ENCODE data around the gene TIAM1. TPM values are rescaled to one million over a fixed set of nuclear protein-coding genes. Genes with fewer than 3 reads are reported as not detected.

Gene TIAM1
- total RNA-seq, 4 donors from 2014 or later = 51.0 to 105 (median 85.6) TPM

DNA sequence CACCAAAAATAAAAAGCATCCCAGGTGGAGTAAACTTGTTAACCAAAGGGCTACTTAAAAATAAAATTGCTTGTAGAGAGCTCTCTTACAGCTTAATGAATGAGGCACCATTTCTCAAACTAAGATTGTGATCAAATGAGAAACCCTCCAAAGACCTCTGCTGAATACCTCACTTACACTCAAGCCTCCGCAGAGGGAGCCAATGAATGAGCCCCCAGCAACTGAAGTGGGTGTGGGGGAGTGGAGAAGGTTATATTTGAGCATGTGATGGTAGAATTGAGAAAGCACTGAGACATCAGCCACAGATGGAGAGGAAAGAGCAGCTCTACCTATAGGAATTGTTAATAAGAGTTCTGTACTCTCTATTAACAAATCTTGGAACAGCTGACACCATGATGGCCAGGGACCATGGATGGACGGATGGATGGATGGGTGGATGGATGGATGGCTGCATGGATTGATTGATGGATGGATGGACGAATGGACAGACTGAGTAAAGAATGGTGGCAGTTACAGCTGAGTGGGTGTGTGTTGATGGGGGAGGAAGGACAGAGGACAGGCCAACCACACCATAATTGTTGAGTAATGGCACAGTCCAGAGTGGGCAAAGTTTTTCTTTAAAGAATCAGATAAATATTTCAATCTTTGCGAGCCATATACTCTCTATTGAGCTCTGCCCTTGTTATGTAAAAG lies 20.3 kb upstream of the TIAM1 start:
- Histone ChIP-seq H3K9me3 (no peaks in the 10 kb centered on the region), H3K4me3 (no peak overlapping the region), H3K4me1 (peaks cover 0 to 30% (median 0%) of the 10 kb centered on the region in 3 donors), H3K27me3 (no peaks in the 10 kb centered on the region), H3K27ac (no peak overlapping the region), H3K36me3 (no peaks in the 10 kb centered on the region)
- TF ChIP-seq, protein P1, sequence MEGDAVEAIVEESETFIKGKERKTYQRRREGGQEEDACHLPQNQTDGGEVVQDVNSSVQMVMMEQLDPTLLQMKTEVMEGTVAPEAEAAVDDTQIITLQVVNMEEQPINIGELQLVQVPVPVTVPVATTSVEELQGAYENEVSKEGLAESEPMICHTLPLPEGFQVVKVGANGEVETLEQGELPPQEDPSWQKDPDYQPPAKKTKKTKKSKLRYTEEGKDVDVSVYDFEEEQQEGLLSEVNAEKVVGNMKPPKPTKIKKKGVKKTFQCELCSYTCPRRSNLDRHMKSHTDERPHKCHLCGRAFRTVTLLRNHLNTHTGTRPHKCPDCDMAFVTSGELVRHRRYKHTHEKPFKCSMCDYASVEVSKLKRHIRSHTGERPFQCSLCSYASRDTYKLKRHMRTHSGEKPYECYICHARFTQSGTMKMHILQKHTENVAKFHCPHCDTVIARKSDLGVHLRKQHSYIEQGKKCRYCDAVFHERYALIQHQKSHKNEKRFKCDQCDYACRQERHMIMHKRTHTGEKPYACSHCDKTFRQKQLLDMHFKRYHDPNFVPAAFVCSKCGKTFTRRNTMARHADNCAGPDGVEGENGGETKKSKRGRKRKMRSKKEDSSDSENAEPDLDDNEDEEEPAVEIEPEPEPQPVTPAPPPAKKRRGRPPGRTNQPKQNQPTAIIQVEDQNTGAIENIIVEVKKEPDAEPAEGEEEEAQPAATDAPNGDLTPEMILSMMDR (IDR thresholded peaks at IDR 0.05) = no peak
- TF ChIP-seq POLR2A (IDR thresholded peaks at IDR 0.05) = no peak
- WGBS, 2 donors = 87 to 91% methylated on average over 4 of the region's 4 CpGs
- intact Hi-C loops (cut with DNase I) = no loop called here
- no peak for DNase-seq

DNA sequence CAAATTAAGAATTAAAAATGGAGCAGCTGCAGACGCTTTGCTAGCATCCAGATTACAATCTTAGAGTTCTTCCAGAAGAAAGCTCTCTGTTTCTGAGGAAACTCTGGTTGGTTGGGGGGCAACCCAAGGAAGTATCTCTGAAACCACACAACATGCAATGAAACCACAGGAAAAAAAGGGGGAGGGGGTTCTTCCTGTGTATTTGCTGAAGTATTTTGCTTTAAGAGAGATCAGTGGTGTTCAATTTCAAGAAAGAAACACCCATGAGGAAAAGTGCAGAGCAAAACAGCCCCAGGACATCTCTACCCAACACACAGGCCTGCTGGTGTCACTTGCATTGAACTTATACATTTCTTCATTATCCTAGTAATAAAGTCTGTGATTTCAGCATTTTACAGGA lies 19.7 kb upstream of the TIAM1 start:
- Histone ChIP-seq H3K9me3 (no peaks in the 10 kb centered on the region), H3K36me3 (no peaks in the 10 kb centered on the region), H3K27ac (no peak overlapping the region), H3K4me3 (no peak overlapping the region), H3K4me1 (peaks cover 0 to 30% (median 0%) of the 10 kb centered on the region in 3 donors), H3K27me3 (no peaks in the 10 kb centered on the region)
- intact Hi-C loops (cut with DNase I) = no loop called here
- WGBS, 2 donors = 50 to 75% methylated on average over 1 of the region's 1 CpG
- TF ChIP-seq POLR2A (IDR thresholded peaks at IDR 0.05) = no peak
- TF ChIP-seq, protein P1 (IDR thresholded peaks at IDR 0.05) = no peak
- no peak for DNase-seq

DNA sequence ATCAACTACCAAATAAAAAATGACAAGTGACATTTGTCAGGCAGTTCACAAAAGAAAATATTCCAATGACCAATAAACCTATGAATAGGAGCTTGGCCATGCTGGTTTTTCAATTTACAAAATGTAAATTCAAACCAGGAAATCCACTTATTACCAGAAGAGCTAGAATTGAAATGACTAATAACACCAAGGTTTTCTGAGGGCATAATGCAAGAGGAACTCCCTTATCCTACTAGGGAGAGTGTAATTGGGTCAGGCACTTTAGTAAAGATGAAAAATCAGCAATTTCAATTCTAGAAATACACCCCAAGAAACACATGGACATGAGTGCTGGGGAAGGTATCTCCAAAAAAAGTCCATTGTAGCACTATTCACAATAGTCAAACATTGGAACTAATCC lies 16.7 kb upstream of the TIAM1 start:
- no peak for TF ChIP-seq POLR2A (IDR thresholded peaks at IDR 0.05)
- TF ChIP-seq, protein P1 (IDR thresholded peaks at IDR 0.05) = no peak
- Histone ChIP-seq H3K9me3 (no peaks in the 10 kb centered on the region), H3K27me3 (no peaks in the 10 kb centered on the region), H3K27ac (peak overlapping the region in 3 of 4 donors; percentile 23 to 55 (median 30)), H3K4me3 (no peak overlapping the region), H3K36me3 (no peaks in the 10 kb centered on the region), H3K4me1 (peaks cover 0 to 30% (median 1%) of the 10 kb centered on the region in 3 donors)
- DNase-seq = no peak
- intact Hi-C loops (cut with DNase I) = no loop called here

DNA sequence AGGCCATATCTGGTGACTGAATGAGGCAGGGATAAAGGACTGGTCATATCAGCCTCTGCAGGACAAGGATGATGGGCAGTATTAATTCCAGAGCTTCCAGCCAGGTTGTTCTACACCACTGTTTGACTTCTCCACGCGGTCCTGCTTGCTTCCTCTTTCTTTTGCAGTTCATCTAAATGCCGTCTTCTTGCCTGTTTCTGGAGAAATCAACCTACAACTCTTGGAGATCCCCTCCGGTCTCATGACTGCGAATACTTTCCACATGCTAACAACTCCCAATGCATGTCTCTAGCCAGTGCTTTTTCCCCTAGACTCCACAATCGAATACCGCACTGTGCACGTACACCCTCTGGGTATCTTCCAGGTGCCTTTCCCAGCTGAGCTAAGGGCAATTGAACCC lies 14.1 kb upstream of the TIAM1 start:
- H3K27ac ChIP-seq = no peak overlapping the region
- no peak overlapping the region for H3K4me3 ChIP-seq
- 92% methylated on average over 8 of the region's 8 CpGs for WGBS, 2 donors
- no peak for DNase-seq
- peaks cover 3 to 52% (median 5%) of the 10 kb centered on the region in 3 donors for H3K4me1 ChIP-seq
- no peaks in the 10 kb centered on the region for H3K36me3 ChIP-seq
- H3K9me3 ChIP-seq = no peaks in the 10 kb centered on the region
- no peak for TF ChIP-seq POLR2A (IDR thresholded peaks at IDR 0.05)
- TF ChIP-seq, protein P1 (IDR thresholded peaks at IDR 0.05) = no peak
- no peaks in the 10 kb centered on the region for H3K27me3 ChIP-seq
- intact Hi-C loops (cut with DNase I) = no loop called here

DNA sequence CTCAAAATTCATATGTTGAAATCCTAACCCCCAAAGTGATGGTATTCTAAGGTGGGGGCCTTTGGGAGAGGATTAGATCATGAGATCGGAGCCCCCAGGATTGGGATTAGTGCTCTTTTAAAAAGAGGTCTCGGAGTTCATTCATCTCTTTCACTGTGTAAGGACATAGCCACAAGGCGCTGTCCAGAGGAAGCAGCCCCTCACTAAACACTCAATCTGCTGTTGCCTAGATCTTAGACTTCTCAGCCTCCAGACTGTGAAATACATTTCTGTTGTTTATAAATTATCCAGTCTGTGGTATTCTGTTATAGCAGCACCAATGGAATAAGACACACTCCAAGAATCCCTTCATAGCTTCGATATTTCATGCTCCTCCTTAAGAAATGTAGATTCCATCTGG lies 12.4 kb upstream of the TIAM1 start:
- Histone ChIP-seq H3K4me1 (peaks cover 5 to 59% (median 7%) of the 10 kb centered on the region in 3 donors), H3K4me3 (no peak overlapping the region), H3K36me3 (no peaks in the 10 kb centered on the region), H3K9me3 (no peaks in the 10 kb centered on the region), H3K27ac (no peak overlapping the region), H3K27me3 (no peaks in the 10 kb centered on the region)
- no peak for DNase-seq
- intact Hi-C loops (cut with DNase I) = no loop called here
- TF ChIP-seq, protein P1 (IDR thresholded peaks at IDR 0.05) = no peak
- no peak for TF ChIP-seq POLR2A (IDR thresholded peaks at IDR 0.05)
- 93 to 95% methylated on average over 4 of the region's 4 CpGs for WGBS, 2 donors
